Neural progenitor cell (in vitro differentiated cells): ENCODE measurements around the gene COG5.

ENCODE experiments used
- CTCF ChIP-seq: fragments of 200-600 bp; sonication (generic); IDR thresholded peaks from 2 replicates; pipeline ENCODE4 v1.5.1; 2017; ENCODE audit warnings: antibody characterized with exemption, mild to moderate bottlenecking
- EZH2 ChIP-seq: fragments of 200-600 bp; sonication (generic); IDR thresholded peaks from 2 replicates; pipeline ENCODE4 v1.6.1; 2017; ENCODE audit warnings: antibody characterized with exemption, mild to moderate bottlenecking, moderate library complexity

- TF ChIP-seq EZH2, result no peak
- no peak for TF ChIP-seq CTCF
Measured at GRCh38 chr7:107309296-107309695, 254.4 kb downstream of the COG5 start.
